CD4-positive, alpha-beta T cell treated with Interleukin-6 for 4 hours (primary cell): ENCODE results near the gene GDF9.
"Not testable (repeated sequence)": the region's sequence is repeated elsewhere in the genome, so short reads cannot be mapped to it uniquely, and the experiment has no call there.

Source experiments
- DNase-seq: peaks from one replicate; pipeline ENCODE4 v3.0.0-alpha.2; 2020; ENCODE audit warnings: mixed read lengths

The GDF9 gene

DNA sequence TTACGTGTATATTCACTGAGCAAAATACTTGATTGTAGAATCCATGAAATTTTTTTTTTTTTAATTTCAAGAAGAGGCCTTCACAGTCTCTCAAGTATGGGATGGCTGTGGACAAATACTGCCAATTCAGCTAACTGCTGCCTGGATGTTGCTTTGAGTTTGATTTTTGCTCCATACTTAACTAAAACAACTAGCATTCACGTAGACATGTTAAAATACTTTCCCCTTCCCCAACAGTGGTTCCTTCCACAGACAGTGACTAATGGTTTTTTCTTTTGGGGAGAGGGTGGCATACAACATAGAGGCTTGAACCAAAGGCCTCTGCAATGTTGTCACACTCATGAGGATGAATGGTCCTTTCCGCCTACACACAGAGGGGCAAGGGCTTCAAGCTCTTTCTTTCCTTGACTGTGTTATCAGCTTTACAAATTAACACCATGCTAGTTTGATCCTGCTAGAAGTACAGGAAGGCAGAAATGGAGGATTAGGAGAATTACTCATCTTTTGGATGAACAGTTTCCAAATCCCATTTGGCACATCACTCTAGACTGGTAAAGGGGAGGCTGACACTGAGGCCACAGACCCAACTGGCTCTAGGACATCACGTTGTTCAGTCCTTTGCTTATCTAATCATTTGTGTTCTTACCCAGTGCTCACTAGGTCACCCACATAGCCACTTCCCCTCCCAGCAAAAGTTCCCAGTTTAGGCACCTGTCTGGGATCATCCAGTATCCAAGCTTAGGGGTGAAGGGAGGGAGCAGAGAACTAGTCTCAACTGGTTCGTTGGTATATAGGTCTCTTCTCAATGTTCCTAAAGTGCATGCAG is 5.4 kb upstream of the GDF9 start:
- DNase-seq = no peak

DNA sequence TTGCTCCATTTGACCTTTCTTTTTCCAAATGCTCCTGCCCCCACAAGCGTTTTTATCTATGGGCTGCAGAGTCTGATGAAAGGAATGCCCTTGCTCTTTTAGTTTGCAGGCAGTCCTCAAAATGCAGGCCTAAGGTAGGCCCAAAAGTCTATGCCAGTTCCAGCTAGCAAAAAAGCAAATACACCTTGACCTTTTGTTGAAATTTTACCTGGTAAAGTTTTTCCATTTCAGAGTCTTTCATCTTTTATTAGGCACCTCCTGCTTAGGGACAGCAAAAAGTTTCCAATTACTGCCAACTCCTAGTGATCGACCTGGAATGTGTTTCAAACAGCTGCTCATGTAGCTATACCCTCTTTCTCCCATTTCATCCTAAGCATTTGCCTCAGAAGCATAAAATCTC is 4.5 kb upstream of the GDF9 start:
- no peak for DNase-seq

DNA sequence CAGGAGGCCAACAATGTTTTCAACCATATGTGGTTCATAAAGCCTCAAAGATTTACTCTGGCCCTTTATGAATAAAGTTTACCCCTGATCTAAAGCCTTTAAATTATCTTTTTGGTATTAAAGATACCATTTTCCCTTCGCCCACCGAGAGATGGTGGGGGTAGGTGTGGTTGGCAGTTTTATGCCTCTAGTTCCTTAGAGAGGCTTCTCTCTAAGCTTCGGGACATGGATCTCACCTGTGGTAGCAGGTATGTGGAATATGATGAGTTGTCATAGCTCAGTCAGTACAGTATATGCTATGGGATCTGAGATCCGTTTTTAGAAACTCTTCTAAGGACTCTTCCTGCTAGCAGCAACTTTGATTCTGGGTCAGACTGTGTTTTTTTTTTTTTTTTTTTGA is 2.5 kb upstream of the GDF9 start:
- no peak for DNase-seq

DNA sequence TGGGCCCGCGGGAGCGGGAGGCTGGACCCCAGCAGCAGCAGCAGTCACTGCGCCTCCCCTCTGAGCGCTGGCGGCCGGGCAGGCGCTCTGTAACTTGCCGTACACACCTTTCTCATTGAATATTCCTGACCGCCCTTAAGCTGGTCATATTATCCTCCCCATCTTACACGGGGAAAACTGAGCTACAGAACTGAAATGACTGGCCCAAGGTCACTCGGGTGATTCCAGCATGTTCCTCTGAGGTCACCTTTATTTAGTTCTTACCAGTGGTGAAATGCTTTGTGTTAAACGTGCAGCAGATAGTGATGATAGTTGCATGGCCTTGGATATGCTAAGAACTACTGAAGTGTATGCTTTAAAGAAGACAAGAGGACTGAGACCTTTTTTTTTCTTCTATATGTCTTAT is 780 bp upstream of the GDF9 start:
- no peak for DNase-seq

DNA sequence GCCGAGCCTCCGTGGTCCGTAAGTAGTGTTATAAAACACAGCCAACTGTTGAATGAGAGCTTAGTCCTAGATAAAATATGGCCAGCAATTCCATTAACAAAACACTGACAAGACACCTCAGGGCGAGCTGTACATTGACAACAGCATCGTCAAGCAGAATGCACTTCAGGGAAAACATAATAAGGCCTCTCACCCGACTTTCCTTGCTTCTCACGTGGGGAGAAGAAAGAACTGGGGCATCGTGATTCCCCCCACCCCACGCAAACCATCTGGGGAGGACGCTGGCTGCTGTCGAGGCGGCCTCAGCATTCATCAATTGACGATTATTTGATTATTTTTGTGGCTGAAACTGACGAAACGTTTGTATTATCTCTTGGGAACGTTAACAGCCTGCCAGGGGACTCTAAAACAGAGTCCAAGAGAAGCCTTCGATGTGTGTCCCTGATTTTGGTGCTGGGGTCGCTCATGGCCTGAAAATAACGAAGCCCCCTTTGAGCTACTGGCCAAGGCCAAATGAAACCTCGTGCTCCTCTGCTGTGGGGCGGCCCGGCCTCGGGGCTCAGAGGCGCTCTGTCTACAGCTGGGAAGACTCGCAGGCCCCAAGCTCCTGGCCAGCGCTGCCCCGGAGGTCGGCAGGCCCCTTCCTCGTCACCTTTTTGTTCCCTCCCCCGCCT is 464 bp downstream of the GDF9 start:
- DNase-seq = no peak

DNA sequence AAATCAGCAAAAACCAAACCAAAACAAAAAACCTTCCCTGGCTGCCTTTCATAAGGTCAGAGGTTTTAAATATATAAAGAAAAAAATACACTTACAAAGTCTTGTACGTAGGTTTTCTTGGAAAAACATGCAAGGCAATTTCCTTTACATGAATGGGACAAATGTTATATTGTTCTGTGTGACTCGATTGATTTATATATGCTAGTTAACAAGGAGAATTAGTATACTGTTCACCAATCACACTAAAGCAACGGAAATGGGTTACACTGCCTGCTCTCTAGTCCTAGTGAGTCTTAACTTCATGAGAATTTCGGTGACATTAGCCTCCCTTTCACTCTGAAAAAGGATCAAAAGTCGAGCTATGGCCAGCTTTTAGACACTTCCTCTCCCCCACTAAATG is 5.5 kb downstream of the GDF9 start:
- no peak for DNase-seq

DNA sequence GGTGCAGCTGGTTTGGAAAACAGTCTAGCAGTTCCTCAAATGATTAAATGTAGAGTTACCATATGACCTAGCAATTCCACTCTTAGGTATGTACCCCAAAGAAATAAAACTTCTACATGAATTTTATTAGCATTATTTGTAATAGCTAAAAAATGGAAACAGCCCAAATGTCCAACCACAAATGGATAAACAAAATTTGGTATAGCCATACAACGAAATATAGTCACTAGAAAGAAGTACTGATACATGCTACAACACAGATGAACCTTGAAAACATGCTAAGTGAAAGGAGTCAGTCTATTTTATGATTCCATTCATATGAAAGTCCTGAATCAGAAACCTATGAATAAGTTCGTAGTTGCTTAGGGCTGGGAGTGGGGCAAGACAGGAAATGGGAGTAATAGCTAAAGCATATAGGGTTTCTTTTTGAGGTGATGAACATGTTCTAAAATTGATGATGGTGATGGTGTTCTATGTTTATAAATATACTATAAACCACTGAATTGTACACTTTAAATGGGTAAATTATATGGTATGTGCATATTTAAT is 6.3 kb downstream of the GDF9 start:
- DNase-seq = no peak

DNA sequence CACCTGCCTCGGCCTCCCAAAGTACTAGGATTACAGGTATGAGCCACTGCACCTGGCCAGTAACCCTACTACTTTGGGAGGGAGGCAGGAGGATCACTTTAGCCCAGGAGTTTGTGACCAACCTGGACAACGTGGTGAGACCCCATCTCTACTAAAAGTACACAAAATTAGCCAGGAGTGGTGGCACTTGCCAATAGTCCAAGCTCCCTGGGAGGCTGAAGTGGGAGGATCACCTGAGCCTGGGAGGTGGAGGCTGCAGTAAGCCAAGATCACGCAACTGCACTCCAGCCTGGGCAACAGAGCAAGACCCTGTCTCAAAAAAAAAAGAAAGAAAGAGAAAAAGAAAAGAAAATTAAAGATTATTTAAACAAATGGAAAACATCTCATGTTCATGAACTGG is 10.3 kb downstream of the GDF9 start:
- DNase-seq = no peak

DNA sequence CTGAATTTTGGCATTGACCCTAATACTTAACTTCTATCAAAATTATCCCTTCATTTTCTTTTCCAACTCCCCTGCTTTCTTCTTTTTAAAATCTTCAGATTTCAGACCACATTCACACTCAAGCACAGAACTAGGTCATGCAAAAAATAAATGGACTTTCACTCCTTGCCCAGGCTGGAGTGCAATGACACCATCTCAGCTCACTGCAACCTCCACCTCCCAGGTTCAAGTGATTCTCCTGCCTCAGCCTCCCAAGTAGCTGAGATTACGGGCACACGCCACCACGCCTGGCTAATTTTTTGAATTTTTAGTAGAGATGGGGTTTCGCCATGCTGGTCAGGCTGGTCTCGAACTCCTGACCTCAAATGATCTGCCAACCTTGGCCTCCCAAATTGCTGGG is 11.3 kb downstream of the GDF9 start:
- DNase-seq = not testable (repeated sequence)

DNA sequence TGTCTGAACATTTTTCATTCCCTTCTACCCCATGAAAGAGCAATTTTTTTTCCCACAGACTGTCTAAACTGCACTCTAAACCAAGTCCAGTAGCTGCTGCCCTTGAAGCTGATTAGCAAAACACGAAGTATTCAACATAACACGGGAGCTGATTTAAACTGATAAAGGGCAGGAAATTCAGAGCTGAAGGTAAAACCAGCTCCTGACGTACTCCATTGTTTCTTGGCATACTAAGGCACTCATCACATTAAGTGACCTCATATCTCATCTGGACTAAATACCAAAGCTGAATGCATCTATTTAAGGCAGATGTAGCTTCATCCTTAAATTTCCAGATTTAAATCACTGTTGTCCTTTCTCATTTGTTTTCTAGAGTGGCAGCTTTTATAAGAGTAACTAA is 12.0 kb downstream of the GDF9 start:
- DNase-seq = no peak

DNA sequence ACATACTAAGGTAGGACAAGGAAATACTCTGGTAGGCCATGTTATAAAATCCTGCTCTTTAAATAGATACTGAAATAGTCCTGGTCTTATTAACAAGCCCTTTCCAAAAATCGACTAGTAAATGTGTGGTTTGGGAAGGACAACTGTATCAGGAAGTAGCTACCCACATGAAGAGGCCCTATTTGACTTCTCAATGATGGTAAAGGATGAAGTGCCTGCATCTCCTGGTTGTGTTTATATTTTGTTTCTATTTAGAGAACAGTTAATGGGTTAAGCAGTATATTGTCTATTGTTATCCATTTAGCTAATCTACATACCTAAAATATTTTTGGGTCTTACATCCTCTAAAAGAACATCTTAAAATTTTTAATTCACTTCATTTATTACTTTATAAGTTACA is 12.5 kb downstream of the GDF9 start:
- no peak for DNase-seq

DNA sequence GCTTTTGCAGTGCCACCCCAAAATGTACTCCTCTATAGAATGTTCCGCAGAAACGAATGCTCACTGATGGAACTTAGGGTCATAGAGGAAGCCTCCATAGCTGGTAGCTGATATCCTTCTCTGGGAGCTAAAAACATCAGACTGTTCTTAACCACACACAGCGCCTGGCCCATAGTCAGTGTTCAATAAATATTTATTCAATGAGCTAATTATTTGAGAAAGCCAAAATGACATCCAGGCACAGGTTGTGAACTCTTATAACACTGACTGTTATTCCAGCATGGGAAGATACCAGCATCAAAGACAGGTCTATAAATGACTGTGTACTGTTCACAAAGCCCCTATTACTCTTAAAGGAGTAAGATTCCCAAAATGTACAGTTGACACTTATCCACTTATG is 12.9 kb downstream of the GDF9 start:
- no peak for DNase-seq

DNA sequence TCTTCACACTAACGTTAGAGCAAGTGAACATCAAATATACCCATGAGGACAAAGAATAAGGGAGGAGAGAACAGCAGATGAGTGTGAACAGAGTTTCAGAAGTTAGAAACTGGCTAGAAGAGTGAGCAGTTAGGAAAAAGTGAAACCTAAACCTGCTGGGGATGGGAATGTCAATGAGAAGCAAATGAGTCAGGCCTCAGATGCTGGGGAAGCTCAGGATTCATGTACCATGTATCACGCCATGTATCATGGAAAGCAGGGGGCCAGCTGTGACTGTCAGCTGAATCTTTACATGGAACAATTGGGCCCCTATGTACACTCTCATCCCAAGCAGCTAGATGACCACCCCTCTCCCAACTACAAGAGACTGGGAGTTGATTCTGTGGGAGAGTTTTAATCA is 16.2 kb downstream of the GDF9 start:
- no peak for DNase-seq

DNA sequence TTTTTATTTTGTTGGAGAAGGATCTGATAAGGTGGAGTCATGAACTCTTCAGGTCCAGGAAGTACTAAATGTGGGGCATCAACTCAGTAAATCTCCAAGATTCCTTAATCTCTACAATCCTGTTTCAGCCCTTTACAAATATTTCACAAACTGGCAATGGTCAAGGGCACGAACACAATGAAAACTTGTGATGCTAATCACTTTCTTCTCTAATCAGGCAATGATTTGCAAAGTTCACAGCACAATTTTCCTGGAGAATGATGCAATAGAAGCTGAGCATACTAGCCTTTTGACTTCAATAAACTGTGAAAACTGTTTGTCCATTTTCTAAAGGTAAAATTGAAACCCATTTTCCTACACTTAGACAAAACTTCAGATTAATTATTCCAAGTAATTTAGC is 16.9 kb downstream of the GDF9 start:
- no peak for DNase-seq

DNA sequence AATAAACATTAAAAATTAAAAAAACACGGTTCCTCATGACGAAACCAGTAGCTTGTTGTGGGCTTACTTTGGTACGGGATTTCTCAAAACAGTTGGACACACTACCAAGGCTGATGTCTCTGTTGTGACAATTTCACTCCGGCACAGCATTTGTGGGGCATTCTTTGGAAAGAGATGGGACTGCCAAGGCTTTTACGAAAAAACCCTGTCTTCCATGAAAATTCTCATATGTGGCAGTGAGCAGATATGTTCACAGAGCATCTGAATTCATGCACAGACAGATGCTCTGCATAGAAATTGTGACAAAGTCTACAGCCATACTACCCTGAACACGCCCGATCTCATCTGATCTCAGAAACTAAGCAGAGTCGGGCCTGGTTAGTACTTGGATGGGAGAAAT is 18.0 kb downstream of the GDF9 start:
- DNase-seq = no peak

DNA sequence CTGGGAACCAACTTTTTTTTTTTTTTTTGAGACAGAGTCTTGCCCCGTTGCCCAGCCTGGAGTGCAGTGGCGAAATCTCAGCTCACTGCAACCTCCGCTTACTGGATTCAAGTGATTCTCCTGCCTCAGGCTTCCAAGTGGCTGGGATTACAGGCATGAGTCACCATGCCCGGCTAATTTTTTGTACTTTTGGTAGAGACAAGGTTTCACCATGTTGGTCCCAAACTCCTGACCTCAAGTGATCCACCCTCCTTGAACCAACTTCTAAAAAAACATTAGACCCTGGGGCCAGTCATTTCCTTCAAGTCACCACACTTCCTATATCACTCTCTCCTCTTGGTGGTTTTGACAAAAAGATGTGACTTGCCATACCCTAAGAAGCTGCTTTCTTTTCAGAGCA is 25.0 kb downstream of the GDF9 start:
- no peak for DNase-seq

DNA sequence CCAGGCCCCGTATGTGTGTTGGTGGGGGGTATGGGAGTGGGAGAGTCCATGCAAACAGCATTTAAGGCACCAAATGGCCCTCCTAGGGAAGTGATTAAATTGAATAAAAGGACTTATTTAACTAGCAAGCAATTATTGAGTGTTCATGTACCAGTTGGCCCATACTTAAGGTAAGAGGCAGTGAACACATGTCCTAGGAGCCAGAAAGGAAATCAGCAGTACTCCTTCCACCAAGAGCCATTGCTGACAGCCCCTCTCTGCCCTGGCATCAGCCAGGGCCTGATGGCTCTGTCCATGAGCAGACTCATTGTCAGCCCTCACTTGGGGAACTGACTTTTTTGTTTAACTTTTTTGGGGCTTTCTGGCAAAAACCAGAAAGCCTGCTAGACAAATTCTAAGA is 25.4 kb downstream of the GDF9 start:
- DNase-seq = no peak

DNA sequence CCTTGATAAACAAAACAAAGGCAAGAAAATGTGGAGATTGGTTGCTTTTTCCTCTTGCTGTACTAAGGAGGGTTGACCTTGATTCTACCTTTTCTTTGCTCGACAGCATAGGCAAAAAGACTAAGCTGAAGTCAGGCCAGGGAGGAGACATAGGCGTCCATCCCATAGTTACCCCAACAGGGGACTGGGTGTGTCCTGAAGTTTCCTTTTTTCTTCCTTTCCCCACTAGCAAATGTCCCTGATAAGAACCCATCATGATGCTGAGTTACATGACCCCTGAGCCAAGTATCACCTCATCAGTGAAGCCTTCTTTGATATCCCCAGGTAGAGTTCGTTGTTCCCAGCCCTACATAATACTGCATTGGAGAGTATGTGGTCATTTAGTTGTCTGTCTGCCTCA is 26.0 kb downstream of the GDF9 start:
- no peak for DNase-seq

DNA sequence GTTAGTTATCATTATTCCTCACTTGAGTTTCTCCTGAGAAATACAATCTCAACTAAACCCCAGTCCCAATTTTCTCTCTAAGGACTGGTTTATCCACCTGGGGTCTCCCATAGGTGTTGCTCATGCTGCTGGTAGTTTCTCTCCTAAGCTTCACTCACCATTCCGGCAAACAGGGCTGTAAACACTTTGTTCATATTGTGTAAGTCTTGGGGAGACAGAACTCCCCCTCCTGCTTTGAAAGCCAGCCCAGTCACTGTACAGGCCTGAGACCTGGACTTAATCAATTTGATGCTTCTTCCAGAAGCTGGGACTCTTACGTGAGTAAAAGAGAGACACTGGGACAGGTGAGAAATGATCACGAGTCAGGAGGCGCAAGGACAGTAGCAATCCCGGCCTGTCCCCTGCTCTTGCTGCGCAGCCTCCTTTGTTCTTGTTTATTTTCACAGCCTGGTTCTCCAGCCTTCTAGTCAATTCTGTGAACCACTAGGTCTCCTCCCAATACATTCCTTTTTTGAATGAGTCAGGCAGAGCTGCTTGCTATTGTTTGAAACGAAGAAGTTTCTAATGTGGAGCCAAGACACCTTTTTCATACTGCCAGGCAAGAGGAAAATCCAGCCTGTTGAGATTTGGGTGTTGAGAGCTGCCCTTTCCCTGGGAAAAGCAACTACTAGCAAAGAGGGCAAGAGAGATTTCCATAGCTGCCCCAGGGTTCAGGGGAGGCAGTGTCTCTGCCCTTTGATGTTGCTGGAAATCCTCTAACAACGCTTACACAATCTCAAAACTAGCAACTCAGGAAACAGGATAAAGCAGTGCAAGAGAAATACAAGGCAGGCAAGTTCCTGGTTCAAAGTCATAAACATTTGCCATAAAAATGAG is 26.6 kb downstream of the GDF9 start:
- DNase-seq = no peak

DNA sequence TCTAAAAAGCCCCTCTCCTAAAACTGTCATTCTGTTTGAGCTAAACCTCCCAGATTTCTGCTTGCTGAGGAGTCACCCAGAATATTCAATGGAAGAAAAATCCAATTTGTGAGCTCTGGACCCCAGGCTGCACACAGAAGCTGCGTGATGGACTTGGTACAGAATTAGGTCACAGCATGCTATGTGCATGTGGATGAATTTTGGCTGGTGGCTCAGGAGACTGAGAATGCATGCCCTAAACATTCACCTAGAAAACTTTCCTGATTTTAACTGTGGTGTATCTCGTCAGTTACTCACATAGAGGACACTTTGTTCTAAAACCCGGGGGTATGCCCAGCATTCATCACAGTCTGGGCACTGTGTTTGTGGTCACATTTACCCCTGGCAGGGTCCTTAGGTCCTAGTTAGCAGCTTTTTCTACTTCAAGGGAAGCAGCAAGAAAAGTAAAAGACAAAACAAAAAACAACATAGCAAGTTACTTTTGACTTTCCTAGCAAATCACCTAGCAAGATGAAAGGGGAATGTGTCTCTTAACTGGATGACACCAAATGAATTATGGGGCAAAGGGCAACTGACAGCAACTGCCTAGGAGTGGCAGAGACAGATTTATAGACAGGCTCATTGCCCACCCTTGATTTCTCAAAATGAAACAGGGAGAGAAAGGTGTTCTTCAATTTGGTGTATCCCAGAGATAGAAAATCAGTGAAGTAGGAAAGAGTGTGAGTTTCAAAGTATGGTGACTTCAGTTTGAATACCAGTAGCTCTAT is 27.6 kb downstream of the GDF9 start:
- no peak for DNase-seq

DNA sequence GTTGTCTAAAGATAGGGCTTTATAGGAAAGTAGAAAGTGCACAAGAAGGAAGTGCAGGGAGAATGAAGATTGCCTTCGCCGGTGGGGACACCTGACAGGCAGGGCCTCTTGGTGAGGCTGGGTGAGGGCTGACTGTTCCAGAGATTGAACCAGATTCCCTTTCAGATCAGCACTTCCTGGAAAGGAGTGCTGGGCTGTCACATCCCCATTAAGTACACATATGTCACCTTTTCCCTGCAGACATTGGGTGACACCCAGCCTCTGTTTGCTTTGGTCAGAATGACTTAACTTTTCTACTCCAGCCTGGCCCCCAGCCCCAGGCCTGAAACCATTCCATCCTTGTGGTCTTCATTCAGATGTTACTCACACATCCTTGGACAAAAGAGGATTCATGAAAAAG is 28.4 kb downstream of the GDF9 start:
- no peak for DNase-seq

DNA sequence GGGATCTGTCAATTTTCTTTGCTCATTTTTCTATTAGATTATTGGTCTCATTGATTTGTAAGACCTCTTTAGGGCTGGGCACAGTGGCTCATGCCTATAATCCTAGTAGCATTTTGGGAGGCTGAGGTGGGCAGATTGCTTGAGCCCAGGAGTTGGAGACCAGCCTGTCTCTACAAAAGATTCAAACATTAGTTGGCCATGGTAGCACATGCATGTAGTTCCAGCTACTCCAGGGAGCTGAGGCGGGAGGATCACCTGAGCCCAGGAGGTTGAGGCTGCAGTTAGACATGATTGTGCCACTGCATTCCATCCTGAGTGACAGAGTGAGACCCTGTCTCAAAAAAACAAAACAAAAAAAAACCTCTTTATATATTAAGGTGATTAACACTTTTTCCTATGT is 29.4 kb downstream of the GDF9 start:
- DNase-seq = no peak

DNA sequence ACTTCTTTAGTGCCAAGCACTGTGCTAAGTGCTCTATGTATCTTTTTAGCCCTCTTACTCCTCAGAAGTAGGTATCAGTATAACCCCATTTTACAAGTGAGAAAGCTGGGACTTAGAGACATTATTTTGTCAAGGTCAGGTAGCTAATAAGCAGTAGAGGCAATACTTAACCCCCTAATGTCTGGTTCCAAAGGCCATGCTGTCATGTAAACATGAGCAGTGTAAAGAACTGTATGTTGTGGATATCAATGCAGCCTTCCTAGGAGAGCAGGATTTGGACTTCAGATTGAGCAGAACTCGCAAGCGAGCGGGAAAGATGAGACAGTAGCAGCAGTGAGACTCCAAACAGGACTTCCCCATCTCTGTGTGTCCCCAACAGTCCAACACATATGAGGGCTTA is 32.2 kb downstream of the GDF9 start:
- no peak for DNase-seq
